NK-92 treated with Interleukin-12 subunit alpha and Interleukin-12 subunit beta, amount 100 ng/mL, for 24 hours (cell line): Measurements from ENCODE around the gene CAPN14.
"Not testable (repeated sequence)": the region's sequence is repeated elsewhere in the genome, so short reads cannot be mapped to it uniquely, and the experiment has no call there.

ENCODE experiments used
- DNase-seq: peaks from one replicate; lab custom pipeline; 2025; lab: John Stamatoyannopoulos, UW

CAPN14 gene

DNA sequence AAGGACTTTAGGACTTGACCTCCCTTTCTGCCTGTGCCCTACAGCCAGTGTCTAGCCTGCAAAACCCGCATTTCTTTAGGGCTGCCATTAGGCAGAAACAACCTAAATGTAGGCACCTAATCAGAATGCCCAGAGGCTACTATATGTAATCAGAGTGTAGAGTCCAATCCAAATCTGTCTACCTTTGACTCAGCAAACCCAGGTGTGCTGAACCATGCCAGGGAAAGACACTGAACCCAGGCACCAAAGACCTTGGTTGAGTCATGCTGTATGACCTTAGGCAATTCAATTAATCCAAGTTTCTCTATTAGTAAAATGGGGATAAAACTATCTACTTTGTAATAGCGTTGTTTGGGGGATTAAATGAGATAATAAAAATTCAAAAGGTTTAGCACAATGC lies 20.7 kb downstream of the CAPN14 start:
- no peak for DNase-seq

DNA sequence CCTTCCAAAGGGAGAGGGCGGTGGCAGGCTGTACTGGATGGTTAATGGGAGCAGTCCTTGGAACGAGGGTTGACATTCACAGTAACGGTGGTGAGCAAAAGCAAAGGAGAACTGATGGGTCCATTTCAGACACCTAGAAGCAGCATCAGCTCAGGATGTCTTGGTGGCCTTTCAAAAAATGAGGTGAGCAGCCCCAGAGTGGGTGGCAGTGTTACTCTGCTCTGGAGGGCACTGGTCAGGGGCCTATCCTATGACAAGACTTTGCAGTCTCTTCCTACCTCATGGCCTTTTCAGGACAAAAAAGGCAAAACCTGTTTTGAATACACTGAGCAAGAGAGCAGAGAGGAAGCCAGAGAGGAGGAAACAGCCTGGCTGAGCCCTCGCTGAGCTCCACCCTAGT lies 23.5 kb downstream of the CAPN14 start:
- no peak for DNase-seq

DNA sequence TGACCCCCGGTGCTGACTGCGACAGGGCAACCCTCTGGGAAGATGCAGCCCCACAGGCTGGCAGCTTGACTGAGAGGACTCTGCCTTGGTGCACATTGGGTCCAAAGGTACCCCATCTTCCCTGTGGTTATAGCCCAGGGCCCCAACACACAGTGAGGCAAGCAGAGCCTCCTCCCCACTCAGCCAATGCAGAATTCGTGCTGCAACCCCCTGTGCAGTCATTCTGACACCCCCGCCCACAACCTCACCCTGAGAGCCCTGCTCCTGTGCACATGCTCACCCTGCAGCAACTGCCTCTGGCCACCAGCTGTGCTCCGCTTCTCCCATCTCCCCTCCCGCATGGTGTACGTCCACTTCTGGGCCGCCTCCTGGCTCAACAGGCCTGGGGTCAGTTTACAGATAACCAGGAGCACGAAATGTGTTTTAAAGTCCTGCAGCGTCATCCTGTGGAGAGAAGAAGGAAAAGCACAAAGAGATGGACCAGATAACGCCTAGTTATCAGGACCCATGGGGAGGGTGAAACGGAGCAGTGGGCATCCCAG lies 24.4 kb downstream of the CAPN14 start:
- DNase-seq = no peak

DNA sequence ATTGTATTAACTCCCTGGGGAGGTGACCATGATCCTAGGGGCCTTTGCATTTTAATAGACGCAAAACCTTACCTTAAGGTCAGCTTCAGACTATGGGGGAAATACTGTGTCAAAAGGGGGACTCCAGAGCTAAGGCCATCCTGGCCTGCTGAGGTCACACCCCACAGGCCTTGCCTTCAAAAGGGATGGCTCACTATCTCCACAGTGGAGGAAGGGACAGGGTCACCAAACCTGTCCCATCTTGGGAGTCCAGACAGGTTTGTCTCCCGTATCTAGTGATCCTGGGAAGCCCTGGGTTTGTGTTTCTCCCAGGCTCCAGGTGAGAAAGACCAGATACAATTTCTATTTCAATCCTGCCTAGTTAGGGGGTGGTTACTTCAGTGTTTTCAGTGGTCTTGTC lies 24.9 kb downstream of the CAPN14 start:
- DNase-seq = no peak

DNA sequence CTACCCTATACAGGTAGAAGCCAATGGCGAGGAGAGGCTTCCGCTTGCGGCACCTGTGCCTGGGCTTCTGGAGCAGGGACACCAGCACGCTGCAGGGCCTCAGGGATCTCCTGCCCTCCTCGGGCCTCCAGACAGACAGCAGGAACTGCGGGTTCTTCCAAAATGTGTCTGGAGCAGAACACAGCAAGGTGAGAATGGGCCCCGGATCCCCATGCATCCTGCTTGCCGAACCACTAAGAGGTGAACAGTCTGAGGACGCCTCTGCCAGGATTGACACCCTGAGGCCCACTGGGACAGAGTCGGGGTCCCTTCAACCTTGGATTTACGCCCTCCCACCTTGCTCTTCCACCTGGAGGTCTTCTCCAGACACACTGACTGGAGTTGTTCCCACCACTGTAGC lies 25.4 kb downstream of the CAPN14 start:
- DNase-seq = no peak

DNA sequence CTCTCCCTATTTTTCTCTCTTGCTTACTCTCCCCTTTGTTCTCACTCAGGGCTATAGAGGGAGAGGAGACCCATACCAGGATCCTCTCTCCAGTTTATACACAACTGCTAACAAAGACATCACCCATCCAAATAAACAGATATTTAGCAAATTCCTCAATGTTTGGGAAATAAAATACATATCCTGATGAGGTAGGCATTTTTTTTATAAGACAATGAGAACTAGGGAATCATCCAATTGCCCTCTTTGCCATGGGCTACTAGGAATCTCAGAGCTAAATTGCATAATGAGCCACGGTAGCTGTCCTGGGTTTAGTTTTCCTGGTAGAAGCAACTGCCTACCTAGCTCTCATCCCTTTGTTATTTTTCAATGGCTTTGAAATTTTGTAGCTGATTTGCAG lies 27.1 kb downstream of the CAPN14 start:
- no peak for DNase-seq

DNA sequence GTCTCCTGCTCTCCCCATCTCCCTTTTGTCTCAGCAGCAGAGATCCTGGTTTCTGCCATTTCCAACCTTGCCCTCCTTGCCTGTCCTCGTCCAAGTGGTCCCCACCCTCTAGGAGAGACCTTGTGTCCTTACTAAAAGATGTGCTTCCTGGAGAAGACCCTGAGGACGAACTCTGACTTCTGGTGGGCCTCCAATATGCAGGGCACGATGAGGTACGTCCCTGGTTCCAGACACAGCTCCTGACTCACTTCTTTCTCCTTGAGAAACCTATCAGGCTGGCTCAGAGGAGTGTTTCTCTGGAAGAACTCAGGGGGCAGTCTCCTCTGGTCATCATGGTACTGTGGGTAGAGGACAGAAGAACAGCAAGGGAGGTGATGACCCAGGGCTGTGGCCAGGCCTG lies 28.2 kb downstream of the CAPN14 start:
- DNase-seq = no peak

DNA sequence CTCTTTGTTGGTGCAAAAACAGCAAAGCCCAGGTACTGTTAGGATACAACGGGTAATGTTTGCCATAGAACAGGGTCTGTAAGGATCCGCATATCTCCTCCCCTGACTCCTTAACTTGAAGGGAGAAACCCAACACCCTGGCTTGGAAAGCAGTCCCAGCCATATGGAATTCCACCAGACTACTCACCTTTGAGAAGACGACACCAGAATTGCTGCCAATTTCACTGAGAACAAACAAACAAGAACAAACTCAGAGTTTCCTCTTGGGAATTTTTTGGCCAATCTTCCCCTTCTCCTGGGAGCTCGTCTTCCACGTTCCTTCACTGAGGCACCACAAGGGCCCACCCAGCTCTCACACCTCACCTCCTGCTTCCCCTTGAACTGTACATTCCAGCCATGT lies 29.2 kb downstream of the CAPN14 start:
- DNase-seq = no peak

DNA sequence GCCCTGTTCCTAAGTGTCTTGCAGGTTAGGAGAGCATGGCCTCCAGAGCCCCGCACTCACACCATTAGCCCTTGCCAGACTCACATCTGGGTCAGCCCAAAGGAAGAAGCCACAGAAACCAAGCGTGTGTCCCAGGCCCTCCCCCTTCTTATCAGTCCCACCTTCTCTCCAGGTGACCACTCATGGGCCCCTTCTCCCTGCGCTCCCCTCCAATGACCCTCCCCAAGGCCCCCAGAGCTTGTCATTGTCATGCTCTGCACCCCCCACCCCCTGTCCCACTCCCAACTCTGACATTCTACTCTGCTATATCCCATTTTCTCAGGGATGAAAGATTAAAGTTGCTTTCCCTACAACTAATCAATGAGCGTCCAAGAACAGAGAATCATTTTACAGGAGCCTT lies 30.1 kb downstream of the CAPN14 start:
- DNase-seq = no peak

DNA sequence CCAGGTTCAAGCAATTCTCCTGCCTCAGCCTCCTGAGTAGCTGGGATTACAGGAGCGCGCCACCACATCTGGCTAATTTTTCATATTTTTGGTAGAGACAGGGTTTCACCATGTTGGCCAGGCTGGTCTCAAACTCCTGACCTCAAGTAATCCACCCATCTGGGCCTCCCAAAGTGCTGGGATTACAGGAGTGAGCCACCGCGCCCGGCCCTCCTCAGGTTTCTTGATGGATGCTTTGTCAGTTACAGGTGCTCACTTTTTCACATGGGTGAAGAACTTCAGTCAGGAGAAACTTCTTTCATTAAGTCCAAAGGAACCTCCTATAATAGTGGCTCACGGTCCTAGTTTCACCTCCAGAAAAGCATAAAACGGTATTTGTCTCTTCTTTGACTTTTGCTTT lies 33.3 kb downstream of the CAPN14 start:
- not testable (repeated sequence) for DNase-seq

DNA sequence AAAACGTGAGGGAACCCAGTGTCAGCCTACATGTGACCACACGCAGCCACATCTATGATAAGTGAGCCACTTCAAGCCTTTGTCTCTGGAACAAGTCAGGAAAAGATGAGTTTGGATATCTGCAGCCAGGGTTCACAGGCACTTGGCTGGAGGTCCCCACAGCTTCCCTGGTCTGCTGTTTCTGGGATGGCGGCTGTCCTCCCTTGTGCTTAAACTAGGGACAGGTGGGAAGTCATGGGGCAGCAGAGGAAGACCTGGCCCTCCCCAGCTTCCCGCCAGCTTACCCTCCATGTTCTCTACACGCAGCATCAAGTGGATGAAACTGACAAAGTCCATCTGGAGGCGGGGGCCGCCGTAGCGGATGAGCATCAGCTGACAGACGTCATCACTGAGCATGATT lies 40.6 kb downstream of the CAPN14 start:
- no peak for DNase-seq

DNA sequence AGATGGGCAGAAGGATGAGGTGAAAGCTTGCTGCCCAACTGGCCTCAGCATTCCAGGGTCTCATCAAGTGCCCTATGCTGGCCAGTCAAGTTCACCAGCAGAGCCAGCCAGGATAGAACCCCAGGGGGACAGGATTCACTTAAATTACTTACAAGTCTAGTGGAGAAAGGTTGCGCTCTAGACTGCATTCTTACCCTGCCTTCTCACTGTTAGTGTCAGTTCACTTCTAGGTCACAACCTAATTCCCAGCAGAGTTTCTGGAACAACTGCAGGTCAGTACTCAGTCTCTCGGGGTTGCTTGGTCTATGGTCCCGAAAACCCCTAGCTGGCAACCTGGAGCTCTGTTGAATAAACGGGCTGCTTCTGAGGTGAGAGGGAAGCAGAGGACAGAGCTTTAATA lies 46.2 kb downstream of the CAPN14 start:
- no peak for DNase-seq

DNA sequence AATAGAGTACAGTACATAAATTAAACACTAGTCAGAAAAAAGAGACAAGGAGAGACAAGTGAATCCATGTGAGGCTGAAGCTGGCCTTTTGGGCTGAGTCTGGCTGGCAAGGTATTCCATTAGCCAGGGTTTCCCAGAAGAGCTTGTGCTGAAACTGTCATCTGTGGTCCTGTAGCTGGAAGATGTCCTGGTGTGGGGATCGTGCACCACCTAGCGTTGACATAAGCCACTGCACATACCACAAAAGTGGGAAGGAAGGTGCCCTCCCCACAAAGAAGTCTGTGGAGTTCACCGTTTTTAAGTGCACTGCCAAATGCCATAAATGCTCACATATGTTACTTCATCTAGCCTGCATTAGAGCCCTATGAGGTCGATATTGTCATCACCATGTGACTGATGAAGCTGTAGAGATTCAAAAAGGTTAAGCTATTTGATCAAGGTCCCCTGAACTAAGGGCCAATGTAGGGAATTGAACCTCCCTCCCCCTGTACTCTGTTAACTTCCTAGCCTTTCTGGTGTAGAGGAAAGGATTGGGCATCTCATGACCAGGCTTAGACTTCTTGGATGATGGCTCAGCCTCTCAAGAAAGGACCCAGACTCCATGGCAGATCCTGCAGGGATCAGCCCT lies 47.1 kb downstream of the CAPN14 start:
- DNase-seq = peak; percentile 18

DNA sequence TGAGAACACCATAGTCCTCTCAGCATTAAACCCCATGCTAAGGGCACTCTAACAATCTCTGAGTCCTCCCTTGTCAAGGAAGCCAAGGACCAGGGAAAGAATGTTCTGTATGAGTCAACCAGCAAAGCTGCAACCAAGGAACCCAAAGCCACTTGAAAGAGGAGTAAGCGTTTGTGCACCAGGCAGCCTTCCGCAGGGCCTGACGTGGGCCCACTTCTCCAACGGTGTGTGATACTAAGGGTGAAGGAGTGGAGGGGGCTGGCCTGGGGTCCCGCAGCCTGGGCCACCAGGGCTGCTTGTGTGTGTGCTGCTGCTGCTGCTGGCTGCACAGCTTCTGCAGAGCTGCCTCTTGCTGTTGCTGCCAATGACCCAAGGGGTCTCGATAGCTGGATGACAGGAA lies 49.0 kb downstream of the CAPN14 start:
- DNase-seq = no peak

DNA sequence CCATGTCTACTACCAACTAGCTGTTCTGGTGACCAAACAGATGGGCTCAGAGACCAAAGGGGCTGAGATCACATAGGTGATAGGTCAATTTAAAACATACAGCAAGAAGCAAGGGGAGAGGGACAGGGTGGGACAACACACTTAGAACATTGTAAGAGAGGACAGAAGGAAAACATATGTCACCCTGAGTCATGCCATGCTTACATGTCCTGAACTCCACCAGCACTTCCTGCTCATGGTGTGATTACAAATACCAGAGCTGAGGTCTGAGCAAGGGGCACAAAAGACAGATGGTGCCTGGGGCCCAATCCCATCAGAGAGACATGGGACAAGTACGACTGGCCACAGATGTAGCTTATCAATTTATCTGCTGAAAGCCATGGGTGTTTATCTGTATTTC lies 50.4 kb downstream of the CAPN14 start:
- no peak for DNase-seq

DNA sequence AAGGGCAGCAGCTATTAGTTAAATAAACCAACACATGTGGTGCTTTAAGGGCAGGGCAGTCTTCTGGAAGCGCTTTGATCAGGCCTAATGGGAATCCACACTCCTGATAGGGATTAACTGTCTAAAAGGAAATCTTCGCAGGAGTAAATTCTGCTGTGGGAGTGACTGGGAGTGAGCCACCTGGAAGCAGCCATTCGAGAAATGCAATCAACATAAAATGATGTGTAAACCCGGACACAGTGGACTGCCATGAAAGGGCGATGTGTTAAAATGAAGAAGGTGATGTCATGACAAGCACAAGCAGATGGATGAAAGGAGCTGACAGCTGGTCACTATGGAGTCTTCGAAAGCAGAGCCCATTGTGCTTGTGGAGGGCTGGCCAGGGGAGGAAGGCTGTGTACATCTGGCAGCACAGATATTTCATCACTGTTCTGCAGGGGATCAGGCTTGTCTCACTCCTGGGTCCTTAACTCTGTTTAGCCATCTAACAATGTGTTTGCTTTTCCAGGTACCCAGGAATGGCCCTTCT lies 54.2 kb downstream of the CAPN14 start:
- no peak for DNase-seq

DNA sequence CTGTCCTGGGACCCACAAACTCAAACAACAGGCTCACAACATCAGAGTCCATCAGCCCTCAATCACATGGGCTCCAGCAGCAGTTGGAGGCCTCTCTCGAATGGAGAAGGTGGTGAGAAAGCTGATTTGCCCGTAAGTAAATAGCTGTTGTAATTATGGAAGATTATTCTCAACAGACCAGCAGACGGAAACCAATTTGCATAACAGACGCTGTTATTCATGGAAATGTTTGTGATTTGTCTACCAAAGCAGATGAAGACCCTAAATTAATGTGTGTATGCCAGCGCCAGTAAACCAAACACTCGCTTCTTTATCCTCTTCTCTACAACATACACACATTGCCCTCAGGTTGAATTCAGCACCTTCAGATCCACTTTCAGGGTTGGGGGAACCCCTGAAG lies 55.7 kb downstream of the CAPN14 start:
- no peak for DNase-seq

DNA sequence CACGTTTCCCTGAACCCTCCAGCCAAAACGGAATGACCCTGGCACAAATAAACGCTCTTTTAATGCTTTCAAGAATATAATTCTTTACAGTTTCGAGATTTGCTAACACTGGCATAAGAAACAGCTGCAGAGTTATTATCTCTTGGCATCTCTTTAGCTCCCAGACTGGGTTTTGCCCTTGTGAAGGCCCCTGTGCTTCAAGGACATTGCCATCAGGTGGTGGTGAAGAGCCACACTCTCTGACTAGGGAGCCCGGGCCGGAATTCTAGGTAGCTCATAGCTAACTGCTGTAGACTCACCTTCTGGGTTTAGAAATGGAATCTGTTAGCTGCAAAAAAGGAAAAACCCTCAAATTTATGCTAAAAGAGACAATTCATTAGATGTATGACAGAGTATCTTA lies 65.8 kb downstream of the CAPN14 start:
- no peak for DNase-seq

DNA sequence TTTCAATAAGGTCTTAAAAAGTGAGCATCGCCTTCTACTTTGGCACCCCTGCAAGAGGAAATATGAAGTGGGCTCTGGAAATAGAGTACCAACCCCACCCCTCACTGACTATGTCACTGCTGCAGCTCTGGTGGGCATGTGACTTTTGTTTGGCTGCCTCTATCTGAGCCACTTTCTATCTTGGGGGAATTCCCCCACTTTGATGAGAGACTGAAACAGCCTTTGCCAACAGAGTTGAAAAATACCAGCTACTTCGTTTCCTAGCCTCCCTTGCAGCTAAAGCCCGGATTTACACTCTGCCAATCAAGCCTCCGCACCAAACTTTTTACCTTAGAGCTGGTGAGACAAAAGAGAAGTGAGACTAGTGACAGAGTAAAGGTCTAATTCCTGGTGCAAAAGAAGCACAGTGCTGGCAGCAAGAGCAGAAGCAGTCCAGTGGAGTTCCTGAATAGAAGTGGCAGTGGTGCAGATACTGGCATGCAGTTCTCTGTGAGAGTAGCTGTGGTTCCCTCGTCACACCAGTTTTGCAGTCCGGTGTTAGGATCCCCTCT lies 67.1 kb downstream of the CAPN14 start:
- DNase-seq = no peak

DNA sequence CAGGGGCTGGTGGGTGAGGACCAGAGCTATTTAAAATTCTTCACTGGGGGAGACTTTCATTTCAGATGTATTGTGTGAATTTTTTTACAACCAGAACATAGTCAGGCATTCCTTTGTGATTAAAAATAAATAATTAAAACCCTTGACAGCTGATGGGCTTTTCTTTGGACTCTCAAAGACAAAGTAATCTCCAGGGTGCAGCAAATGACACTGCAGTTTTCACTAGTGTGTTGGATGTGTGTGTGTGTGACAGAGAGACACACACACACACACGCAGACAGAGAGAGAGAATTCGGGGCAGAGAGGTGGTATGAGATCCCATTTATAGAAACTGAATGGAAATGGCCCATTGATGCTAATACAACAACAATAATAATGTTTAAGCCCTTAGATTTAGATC lies 68.8 kb downstream of the CAPN14 start:
- DNase-seq = no peak

DNA sequence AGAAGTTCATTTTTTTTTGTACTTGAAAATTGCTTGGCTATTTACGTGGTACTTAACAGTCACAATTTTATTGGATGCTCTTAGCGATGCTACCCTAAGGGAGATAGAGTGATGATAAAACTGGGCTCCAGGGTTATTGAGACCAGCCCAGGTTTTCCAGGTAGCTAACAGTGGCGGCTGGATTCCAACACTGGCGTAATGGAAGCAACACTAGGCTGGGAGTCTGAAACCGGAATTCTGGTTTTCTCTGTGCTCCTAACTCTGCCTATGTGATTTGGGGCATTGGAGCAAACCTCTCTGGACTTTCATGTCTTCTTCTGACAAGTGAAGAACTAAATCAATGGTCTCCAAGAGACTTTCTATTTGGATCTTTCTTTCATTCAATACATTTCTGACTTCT lies 69.7 kb downstream of the CAPN14 start:
- DNase-seq = no peak

DNA sequence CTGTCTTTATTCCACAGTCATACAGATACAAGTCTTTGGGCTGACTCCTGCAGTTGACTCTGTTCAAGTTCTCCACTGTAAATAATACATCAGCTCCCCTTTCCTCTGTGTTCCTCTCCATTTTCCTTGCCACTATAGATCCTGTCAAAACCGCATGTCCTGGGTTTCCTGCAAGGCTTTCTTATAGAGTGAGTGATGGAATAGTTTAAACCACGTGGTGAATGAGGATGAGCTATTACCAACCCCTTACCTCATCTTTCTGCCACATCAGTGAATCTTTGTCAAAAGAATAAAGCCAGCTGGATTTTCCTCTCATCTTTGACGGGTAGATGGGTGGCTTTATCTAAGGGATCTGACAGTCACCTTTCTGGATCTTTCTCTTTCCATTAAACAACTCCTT lies 75.2 kb downstream of the CAPN14 start:
- DNase-seq = no peak

DNA sequence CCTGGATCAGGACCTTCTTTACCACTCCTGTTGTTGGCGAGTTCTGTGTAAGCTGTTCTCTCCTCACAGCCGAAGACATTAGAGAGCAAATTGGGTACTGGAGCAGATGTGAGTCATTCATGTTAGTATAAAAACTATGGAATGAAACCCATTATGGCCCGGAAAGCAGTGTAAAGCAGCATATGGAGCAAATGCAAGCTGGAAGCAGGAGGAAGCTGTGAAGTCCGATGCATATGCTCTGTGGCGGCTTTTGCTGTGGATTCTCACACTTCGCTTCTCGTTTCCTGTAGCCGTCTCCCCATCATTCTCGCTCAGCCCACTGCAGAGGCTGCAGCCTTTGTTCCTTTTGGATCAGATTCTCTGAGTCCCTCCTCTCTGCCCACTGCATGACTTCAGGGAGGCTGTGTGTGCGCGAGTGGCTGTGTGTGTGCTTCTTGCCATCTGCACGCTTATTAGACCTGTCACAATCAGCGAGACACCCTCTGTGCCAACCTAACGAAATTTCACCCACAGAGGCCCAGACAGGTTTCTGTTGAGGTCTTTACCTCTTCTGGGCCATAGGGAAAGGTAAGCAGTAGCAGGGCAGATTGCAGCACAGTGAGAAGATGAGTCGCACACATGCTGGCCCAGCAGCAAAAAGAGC lies 75.8 kb downstream of the CAPN14 start:
- DNase-seq = no peak

DNA sequence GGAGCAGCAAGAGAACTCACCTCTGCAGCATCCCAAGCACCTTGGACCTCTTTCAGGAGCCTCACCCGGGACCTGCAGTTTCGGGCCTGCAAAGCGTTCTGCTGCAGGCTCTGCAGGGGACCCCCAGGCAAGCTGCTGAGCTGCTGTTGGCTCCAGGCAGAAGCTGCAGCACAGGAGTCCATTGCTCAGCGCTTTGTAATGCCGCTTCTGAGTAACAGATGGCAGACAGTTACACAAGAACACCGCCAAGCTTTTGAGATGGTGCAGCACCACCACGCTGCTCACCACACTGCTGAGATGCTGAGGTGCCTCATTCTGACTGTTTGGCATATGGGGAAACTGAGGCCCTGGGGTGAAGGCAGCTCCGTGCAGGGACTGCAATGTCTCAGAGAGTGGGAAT lies 77.2 kb downstream of the CAPN14 start:
- DNase-seq = no peak
